ENCODE measurements around the gene BTBD19.
"Not testable (repeated sequence)": the region's sequence is repeated elsewhere in the genome, so short reads cannot be mapped to it uniquely, and the experiment has no call there.

Gene BTBD19

GRCh38 chr1:44810101-44810761 lies 1.9 kb downstream of the BTBD19 start:
- FAIRE-seq, result no peak

- FAIRE-seq, result not testable (repeated sequence)
Observed at GRCh38 chr1:44810762-44811105, 2.4 kb downstream of the BTBD19 start.

- no peak for FAIRE-seq
Observed at GRCh38 chr1:44811234-44811633, 2.9 kb downstream of the BTBD19 start.

- FAIRE-seq, result no peak
Observed at GRCh38 chr1:44812822-44813543, 4.7 kb downstream of the BTBD19 start.

- not testable (repeated sequence) for FAIRE-seq
Observed at GRCh38 chr1:44815926-44816325, 7.6 kb downstream of the BTBD19 start.

- FAIRE-seq, result no peak
Observed at GRCh38 chr1:44817307-44817706, 9.0 kb downstream of the BTBD19 start.

- no peak for FAIRE-seq
Observed at GRCh38 chr1:44817771-44818495, 9.6 kb downstream of the BTBD19 start.

- no peak for FAIRE-seq
Observed at GRCh38 chr1:44819196-44819607, 10.9 kb downstream of the BTBD19 start.

GRCh38 chr1:44819608-44820327 lies 11.4 kb downstream of the BTBD19 start:
- peak; percentile 98 for FAIRE-seq

GRCh38 chr1:44820328-44821239 lies 12.3 kb downstream of the BTBD19 start:
- FAIRE-seq, result no peak

GRCh38 chr1:44821240-44821715 lies 13.0 kb downstream of the BTBD19 start:
- FAIRE-seq, result no peak

- no peak for FAIRE-seq
Observed at GRCh38 chr1:44822131-44822701, 13.9 kb downstream of the BTBD19 start.

GRCh38 chr1:44822981-44823451 lies 14.7 kb downstream of the BTBD19 start:
- FAIRE-seq, result no peak

- not testable (repeated sequence) for FAIRE-seq
Observed at GRCh38 chr1:44824392-44824791, 16.1 kb downstream of the BTBD19 start.

GRCh38 chr1:44826375-44827196 lies 18.3 kb downstream of the BTBD19 start:
- no peak for FAIRE-seq

- FAIRE-seq, result no peak
Observed at GRCh38 chr1:44827197-44828002, 19.1 kb downstream of the BTBD19 start.

GRCh38 chr1:44828003-44828651 lies 19.8 kb downstream of the BTBD19 start:
- FAIRE-seq, result no peak

GRCh38 chr1:44828841-44829440 lies 20.6 kb downstream of the BTBD19 start:
- no peak for FAIRE-seq

Data from G401.6 (cell line).